Activated gamma-delta T cell (primary cell): Measurements from ENCODE around the gene FEM1B.

Source experiments
- DNase-seq: peaks from one replicate; lab custom pipeline; 2025; lab: John Stamatoyannopoulos, UW

Gene FEM1B

GRCh38 chr15:68285259-68285980 is 7.9 kb downstream of the FEM1B start:
- DNase-seq, result no peak

DNA sequence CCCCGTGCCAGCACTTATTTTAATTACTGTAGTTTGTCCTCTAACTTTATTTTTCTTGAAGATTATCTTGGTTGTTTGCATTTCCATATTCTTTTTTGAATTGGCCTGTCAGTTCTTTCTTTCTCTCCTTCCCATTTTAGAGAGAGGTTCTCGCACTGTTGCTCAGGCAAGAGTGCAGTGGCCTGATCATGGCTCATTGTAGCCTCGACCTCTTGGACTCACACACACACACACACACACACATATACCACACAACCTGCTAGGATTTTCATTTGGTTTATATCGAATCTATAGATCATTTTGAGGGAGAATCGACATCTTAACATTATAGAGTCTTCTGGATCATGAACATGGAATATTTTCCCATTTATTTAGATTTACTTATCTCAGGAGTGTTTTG is 8.7 kb downstream of the FEM1B start:
- no peak for DNase-seq

- DNase-seq, result no peak
Observed at GRCh38 chr15:68289057-68289456, 11.5 kb downstream of the FEM1B start.

- no peak for DNase-seq
Observed at GRCh38 chr15:68289621-68290352, 12.2 kb downstream of the FEM1B start.

GRCh38 chr15:68290715-68291114 is 13.2 kb downstream of the FEM1B start:
- no peak for DNase-seq

GRCh38 chr15:68292157-68292781 is 14.7 kb downstream of the FEM1B start:
- DNase-seq, result no peak

- DNase-seq, result no peak
Observed at GRCh38 chr15:68292967-68293366, 15.4 kb downstream of the FEM1B start.

- DNase-seq, result no peak
Observed at GRCh38 chr15:68295014-68295805, 17.7 kb downstream of the FEM1B start.

DNA sequence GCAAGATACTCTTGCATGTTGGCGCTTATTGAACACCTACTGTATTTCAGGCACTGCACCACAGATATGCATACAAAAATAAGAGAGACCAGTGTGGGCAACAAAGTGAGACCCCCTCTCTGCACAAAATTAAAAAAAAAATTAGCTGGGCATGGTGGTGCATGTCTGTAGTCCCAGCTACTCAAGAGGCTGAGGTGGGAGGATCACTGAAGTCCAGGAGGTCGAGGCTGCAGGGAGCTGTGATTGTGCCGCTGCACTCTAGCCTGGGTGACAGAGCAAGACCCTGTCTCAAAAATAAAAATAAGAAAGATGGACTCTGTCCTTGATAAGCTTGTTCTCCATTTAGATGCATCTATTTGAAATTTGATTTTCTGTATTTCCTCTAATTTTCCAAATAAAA is 20.8 kb downstream of the FEM1B start:
- DNase-seq, result no peak

DNA sequence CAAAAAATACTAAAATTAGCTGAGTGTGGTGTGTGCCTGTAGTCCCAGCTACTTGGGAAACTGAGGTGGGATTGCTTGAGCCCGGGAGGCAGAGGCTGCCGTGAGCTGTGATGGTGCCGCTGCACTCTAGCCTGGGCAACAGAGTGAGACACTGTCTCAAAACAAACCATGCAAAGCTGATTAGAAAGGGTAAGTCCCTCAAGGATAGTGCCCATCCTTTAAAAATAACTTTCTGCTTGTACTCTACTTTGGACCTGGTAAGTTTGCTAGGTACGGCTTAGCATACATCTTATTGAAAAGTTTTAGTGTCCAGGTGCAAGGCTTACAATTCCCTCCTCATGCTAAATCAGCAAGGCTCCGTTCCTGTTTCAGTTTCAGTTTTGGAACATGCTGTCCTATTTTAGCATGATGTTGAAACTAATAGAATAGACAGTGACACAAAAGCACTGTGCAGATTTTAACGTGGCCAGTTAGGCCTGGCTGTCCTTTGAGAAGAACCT is 21.4 kb downstream of the FEM1B start:
- no peak for DNase-seq

GRCh38 chr15:68299436-68299835 is 21.9 kb downstream of the FEM1B start:
- no peak for DNase-seq

DNA sequence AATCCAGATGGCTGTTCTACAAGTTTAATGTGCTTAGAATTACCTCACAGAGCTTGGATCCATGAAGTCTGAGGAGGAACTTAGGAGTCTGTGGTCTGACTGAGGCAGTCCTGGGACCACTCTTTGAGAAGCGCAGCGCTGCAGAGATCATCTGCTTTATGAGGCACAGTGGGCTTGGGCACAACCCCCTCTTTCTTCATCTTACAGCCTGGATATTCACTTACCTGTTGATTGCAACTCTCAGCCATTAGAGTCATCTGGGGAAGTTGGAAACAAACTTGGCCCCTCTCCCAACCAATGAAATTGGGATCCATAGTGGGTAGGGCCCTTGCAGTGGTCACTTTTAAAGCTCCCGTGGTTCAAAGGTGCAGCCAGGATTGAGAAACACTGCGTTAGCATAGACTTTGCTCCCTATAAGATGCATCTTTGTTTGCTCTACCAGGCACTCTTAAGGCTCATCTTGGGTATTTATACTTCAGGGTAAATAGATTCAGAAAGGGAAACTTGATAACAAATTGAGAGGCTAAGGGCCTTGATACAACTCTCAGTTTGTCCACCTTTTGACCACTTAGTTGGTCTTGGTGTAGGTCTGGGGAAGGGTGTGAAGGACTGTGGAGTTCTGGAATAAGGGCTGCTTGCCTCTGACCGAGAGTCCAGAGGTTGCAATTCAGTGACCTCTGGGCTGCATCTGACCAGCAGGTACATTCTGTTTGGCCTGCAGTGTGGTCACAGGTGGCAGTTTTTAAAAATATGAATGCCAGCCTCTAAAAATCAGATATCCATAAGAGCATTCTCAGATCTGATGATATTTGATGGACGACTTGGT is 22.8 kb downstream of the FEM1B start:
- DNase-seq, result no peak

DNA sequence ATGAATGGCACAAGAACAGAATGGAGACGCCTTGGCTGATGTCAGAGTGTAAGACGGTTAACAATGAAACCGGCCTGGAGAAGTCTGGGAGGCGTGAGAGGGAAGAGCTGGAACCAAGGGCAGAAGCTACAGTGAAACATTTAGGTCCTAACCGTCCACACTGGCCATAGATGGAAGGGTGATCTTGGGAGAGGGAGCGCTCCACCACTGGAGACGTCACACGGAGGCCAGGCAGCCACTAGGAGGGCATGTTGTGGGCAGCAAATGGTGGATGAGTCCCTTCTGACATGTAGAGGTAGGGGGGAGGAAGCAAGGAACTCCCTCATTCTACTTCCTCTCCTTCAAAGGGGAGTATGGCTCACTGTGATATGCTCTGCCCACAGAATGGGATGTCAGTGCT is 23.8 kb downstream of the FEM1B start:
- no peak for DNase-seq

- no peak for DNase-seq
Observed at GRCh38 chr15:68302729-68303128, 25.2 kb downstream of the FEM1B start.

GRCh38 chr15:68303134-68303533 is 25.6 kb downstream of the FEM1B start:
- no peak for DNase-seq

DNA sequence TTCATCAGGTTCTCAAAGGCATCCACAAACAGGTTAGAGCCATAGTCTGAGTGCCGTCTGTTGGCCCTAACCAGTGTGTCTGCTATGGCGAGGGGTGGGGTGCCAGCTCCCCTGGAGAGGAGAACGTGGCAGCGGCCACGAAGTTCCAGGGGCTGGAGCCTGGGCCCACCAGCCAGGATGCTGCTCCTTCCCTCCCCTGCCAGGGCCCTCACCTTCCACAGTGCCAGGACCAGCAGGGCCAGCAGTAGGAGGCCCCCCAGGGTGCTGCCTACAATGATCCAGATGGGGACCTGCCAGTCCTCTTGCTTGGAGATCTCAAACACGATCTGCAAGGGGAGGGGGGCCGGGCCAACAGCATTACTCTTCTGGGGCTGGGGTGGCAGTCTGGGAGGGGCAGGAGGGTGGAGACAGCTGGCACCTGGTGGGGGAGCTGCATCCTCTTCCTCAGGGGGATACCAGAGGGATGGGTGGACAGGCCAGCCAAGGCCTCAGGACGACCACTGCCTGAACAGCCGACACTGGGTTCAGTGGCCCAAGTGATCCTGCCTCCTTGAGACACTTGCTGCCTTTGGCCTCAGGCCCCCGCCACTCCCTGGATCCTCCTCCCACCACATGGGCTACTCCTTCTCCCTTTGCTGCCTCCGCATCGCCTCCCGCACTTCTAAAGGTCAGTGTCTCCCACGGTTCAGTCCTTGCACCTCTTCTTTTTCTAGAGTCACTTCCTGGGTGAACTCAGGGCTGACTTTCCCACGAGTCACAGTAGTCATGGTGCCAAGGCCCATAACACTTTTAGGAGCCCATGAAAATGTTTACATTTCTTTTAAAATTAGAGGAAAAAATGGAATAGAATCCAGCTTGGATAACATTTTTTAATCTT is 26.3 kb downstream of the FEM1B start:
- DNase-seq, result no peak

DNA sequence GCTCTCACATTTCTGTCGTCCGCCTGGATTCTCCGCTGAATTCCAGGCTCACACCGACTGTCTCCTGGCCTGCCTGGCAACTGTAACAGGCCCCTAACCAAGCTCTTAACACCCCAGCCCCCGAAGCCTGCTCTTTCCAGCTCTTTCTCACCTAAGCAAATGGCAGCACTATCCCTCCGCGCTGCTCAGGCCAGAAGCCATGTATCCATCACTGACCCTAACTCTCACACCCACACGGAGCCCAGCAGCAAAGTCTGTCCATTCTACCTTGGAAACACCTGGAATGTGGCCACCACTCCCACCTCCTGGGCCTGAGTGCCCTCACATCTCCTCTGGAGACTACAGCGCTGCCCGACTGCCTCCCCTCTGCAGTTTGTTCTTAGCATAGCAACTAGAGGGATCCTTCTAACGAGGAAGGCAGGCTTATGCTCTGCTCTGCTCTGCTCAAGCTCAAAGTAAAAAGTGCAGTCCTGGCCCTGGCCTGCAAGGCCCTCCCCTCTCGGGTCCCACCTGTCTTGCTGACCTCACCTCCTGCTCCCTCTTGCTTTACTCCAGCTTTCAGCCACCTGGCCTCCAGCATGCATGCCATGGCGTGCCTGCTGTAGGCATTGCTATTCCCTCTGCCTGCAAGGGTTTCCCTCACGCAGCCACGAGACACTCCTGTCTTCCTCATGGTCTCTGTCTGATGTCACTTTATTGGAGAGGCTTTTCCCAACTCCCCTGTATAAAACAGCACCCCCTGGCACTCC is 27.2 kb downstream of the FEM1B start:
- no peak for DNase-seq

GRCh38 chr15:68305420-68305871 is 27.9 kb downstream of the FEM1B start:
- no peak for DNase-seq
